Peyer's patch (tissue), 4 donors: ENCODE data around the gene SKIC8.
A peak's percentile ranks its signal among the peaks of the same experiment; 100 is the strongest.

Experiments used
- POLR2A ChIP-seq, 2 donors: fragments of 450-650 bp; IDR thresholded peaks; one replicate each; pipeline ENCODE4 v1.5.1; 2017; ENCODE audit warnings: antibody characterized with exemption in 2 of 2, mild to moderate bottlenecking in 2 of 2, moderate library complexity in 2 of 2
- TF ChIP-seq, protein P1 (sequence below), 6 experiments: fragments of 450-650 bp in 4 of 6; fragments of 200-600 bp in 2 of 6; sonication (generic) in 1 of 6; IDR thresholded peaks; one replicate each; pipeline ENCODE4 v1.5.1; 2017 to 2019; ENCODE audit warnings: antibody characterized with exemption in 6 of 6, mild to moderate bottlenecking in 3 of 6, moderate library complexity in 1 of 6

GRCh38 chr15:78242128-78242527 is 57.3 kb downstream of the SKIC8 start:
- TF ChIP-seq, protein P1, sequence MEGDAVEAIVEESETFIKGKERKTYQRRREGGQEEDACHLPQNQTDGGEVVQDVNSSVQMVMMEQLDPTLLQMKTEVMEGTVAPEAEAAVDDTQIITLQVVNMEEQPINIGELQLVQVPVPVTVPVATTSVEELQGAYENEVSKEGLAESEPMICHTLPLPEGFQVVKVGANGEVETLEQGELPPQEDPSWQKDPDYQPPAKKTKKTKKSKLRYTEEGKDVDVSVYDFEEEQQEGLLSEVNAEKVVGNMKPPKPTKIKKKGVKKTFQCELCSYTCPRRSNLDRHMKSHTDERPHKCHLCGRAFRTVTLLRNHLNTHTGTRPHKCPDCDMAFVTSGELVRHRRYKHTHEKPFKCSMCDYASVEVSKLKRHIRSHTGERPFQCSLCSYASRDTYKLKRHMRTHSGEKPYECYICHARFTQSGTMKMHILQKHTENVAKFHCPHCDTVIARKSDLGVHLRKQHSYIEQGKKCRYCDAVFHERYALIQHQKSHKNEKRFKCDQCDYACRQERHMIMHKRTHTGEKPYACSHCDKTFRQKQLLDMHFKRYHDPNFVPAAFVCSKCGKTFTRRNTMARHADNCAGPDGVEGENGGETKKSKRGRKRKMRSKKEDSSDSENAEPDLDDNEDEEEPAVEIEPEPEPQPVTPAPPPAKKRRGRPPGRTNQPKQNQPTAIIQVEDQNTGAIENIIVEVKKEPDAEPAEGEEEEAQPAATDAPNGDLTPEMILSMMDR (IDR thresholded peaks at IDR 0.05) = peak in 4 of 6 experiments; percentile 26 to 76 (median 72)
- TF ChIP-seq POLR2A (IDR thresholded peaks at IDR 0.05) = no peak
